GM21528 (cell line): ENCODE results near the gene EWSR1.
A peak's percentile ranks its signal among the peaks of the same experiment; 100 is the strongest.
"Not testable (repeated sequence)": the region's sequence is repeated elsewhere in the genome, so short reads cannot be mapped to it uniquely, and the experiment has no call there.

Experiments
- ATAC-seq: cut with Tn5 transposase; IDR thresholded peaks from one replicate; pipeline ENCODE4 v1.9.1; 2021; ENCODE audit warnings: mild to moderate bottlenecking, moderate library complexity; ENCODE audit not compliant: unreplicated experiment, low FRiP score

Gene EWSR1

GRCh38 chr22:29247891-29248290 lies 20.2 kb upstream of the EWSR1 start:
- ATAC-seq = not testable (repeated sequence)

GRCh38 chr22:29251265-29251664 lies 16.8 kb upstream of the EWSR1 start:
- no peak for ATAC-seq

DNA sequence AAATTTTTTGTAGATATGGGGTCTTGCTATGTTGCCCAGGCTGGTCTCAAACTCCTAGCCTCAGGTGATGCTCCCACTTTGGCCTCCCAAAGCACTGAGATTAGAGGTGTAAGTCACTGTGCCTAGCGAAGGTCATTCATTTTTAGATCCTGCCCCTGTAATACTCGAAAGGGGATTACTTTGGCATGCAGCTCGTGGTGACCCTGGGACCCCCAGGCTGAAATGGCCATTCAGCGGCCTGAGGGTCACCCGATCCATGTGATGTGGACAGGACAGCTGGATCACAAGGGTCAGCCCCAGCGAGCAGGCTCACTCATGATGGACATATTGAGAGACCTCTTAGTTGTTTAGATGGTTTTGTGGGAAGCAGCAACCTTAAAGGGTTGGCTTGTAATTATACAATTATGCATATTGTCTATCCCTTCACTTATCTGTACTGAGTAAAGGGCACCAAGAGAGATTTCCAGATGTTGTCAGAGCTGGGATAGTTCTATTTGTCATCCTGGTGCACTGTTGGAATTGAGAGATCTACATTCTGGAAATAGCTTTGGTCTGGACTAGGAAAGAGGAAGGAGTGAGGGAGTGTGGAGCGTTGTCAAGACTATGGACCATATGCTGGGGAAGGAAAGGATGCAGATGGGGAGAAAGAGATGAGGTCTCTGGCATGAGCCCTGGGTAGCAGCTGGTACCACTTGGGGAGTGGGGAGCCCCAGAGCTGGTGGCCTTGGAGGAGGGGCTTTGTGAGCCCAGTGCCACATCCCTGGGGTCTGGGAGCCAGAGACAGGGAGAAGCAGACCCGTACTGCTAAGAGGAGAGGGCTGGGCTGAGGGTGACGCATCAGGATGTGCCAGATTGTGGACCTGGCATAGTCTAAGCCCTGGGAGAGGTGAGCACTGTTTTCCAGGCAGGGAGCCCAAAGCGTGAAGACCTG lies 15.8 kb upstream of the EWSR1 start:
- no peak for ATAC-seq

GRCh38 chr22:29253561-29254285 lies 14.3 kb upstream of the EWSR1 start:
- ATAC-seq = no peak

- ATAC-seq = no peak
Measured at GRCh38 chr22:29254286-29254660, 13.8 kb upstream of the EWSR1 start.

DNA sequence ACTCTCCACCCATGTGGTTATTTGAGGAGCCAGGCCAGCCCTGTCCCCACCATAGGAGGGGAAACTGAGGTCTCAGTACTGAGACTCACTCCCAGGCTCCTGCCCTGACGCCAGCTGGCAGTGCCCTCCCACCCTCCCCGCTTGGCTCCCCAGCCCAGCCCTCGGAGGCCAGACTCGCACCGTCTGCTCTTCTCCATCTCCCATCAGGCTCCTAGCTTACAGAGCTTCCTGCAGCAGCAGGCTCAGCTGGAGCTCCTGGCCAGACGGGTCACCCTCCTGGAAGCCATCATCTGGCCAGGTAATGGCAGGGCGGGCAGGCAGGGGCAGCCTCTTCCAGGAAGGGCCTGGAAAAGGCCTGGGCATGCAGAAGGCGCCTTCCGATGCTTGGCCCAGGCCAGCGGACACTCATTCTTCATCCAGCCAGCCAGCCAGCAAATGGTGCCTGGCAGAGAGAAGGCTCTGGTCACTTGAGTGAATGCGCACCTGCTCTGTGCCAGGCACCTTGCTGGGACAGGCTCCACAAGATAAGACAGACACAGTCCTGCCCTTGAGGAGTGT lies 12.9 kb upstream of the EWSR1 start:
- no peak for ATAC-seq

DNA sequence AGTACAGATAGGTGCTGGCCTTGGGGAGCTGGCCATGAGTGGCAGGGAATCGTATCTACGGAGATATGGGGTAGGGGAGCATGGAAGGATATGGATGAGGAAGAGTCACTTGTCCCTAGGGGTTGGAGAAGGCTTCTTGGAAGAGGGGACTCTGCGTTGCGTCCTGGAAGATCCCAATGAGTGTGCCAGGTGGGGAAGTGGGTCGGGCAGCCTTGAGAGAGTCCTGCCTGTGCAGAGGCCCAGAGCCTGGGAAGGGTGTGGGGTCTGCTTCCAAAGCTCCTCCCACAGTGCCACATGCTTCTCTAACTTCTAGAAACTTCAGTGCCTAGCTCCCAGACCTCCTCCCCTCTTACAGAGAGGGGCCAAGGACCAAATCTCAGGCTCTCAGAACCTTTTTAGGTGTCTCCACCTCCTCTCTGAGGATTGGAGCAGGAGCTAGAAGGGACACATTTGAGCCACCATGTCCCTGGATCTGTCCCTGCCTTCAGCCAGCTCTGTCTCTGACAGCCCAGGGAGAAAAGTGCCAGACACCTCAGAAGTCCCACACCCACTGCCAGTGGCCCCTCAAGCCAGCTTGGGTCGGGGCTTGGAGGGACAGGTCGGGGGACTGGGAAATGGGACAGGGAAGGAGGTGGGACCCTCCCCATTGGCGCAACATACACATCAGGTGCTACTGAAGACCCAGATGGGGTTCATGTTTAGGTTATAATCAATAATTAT lies 11.3 kb upstream of the EWSR1 start:
- no peak for ATAC-seq

DNA sequence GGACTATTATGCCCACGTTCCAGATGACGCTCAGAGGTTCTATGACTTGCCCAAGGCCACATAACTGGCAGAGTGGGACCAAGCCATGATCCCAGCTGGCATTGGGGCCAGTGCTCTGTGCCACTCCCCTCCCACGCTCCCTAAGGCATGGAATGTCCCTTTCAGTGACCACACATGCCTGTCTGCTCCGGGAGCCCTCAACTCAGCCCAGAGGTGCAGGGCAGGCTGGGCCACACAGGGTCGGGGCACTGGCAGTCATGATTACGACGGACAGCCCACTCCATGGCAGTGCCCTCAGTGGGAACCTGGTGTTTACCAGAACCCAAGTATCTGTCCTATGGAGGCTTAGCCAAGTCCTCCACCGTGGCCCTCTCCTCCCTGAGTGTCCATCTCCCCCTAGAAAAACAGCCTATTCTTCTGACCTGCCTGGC lies 10.3 kb upstream of the EWSR1 start:
- no peak for ATAC-seq

- no peak for ATAC-seq
Measured at GRCh38 chr22:29258407-29259252, 9.4 kb upstream of the EWSR1 start.

DNA sequence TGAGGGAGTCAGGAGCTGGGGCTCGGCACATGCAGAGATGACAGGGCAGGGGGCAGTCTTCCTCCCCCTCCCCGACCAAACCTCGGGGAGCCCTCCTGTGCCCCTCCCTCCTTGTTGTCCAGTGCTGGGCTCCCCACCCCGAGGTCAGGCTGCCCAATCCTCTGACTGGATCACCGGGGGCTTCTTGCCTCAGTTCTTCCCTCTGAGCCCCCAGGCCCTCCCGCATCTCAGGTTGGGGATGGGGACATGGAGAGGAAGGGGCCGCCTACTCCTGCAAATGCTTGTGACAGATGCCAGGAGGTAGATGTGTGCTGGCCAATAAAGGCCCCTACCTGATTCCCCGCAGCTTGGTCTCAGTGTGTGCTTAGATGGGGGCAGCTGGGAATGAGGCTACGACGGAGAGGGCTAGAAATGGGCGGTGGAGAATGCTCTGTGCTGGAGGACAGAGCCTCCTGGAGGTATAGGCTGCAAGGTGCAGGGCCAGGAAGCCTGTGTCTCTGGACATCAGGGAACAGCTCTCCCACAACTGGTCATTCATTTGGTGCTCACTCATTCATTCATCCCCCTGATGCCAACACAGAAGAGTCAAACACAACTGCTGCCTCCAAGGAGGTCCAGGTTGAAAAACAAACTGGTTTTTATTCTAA lies 8.7 kb upstream of the EWSR1 start:
- no peak for ATAC-seq

- no peak for ATAC-seq
Measured at GRCh38 chr22:29260031-29260560, 8.0 kb upstream of the EWSR1 start.

DNA sequence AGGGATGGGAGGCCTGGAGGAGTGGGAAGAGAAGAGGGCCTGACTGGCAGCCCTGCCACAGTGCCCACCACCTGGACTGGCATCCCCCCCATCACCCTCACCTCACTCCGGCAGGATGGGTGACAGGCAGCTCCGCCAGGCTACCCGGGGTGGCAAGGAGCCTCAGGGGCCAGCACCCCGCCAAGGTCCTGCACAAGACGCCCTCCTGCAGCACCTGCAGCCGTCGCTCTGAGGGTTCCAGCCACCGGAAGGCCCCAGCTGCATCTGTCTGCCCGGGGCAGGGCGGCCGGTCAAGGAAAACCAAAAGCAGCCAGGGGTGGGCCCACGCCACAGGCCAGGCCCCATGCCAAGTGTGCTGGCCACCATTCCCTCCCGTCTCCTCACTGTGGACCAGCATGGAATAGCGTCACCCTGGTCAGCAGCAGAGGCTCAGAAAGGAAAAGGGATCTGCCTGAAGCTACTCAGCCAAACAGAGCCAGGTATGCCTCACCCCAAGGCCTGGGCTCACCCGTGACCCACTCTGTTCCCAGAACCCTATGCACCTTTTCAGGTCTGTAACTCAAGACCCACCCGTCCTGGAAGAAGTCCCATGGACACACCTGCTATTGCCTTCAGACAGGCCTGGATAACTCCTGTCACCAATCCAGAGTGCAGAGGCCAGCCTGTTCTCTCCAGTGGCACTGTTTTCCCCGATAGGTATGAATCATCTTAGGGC lies 7.3 kb upstream of the EWSR1 start:
- ATAC-seq = no peak

GRCh38 chr22:29263791-29264276 lies 4.2 kb upstream of the EWSR1 start:
- no peak for ATAC-seq

DNA sequence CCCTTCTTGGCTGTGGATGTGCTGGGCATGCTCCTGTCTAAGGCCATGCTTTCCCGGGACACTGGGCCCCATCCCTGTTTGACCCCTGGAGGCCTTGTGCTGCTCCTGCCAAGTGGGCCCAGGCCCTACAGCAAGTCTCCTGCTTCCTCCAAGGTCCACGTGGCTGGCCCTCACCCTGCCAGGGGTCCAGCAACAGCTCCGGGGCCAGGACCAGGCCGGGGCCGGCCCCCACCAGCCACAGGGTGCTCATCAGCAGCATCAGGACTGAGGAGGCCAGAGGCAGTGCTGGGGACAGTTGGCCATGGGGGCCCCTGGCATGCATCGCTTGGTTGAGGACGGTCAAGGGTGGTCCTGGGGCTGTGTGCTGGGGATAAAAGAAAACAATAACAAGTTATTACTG lies 2.8 kb upstream of the EWSR1 start:
- ATAC-seq = no peak

- no peak for ATAC-seq
Measured at GRCh38 chr22:29265929-29266328, 2.1 kb upstream of the EWSR1 start.

- no peak for ATAC-seq
Measured at GRCh38 chr22:29266564-29267461, 1.3 kb upstream of the EWSR1 start.

DNA sequence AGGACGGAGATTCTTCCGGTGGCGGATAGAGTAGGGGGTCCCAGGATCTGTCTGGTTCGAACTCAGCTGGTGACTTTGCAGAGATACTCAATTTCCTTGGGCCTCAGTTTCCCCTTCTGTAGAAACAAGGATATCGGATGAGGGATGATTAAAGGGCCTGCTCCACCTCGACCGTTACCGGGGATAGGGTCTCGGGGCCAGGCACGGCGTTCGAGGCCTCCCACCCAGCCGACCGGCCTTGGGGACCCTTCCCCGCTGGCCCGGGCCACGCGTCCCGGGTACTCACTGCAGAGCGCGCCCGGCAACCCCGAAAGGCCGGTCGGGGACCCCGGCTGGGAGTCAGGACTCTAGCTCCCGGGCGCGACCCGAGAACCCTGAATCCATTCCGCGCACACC lies 608 bp upstream of the EWSR1 start:
- peak; percentile 27 for ATAC-seq
